Measurements from ENCODE around the gene BICD1. TPM values are rescaled to one million over a fixed set of nuclear protein-coding genes. Genes with fewer than 3 reads are reported as not detected.

The BICD1 gene
- 3.2 and 5.3 TPM in 2 replicates for total RNA-seq

DNA sequence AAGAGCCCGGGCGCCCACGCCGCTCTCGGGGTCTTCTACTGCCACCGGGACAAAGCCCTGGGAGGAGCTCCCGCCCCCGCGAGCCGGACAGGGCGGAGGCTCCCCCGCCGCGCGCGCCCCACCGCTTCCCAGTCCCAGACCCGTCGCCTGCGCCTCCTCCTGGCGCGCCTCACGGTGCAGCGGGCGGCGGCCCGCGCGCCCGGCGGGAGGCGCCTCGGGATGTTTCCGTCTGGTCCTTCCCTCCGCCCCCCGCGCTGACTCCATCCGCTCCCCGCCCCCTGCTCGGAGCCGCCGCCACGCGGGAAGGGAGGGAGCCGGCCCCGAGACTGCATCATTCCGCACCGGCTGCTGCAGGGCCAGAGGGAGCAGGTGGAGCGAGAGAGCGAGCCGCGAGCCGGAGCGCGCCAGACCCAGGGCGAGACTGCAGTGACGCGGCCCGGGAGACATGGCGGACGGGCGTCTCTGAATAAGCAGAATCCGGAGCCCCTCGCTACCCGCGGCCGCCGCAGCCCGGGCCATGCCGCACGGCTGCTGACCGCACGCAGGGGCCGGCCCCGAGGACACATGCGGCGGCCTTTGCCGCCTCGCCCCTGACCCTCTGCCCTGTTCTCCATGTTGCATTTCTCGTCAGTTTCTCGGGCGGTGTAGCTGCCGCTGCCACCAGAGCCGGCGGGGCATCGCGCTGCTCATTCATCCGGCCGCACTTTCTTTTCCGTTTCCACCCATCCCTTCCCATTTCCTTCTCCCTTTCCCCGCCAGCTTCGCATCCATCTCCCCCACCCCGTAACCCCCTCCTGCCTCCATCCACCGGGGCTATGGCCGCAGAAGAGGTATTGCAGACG, at the start of gene BICD1:
Gene BICD1, plus strand, starts transcription at position 331 of the 842 bp plus-strand sequence. Its CDS starts 485 bp downstream, at position 816.

DNA sequence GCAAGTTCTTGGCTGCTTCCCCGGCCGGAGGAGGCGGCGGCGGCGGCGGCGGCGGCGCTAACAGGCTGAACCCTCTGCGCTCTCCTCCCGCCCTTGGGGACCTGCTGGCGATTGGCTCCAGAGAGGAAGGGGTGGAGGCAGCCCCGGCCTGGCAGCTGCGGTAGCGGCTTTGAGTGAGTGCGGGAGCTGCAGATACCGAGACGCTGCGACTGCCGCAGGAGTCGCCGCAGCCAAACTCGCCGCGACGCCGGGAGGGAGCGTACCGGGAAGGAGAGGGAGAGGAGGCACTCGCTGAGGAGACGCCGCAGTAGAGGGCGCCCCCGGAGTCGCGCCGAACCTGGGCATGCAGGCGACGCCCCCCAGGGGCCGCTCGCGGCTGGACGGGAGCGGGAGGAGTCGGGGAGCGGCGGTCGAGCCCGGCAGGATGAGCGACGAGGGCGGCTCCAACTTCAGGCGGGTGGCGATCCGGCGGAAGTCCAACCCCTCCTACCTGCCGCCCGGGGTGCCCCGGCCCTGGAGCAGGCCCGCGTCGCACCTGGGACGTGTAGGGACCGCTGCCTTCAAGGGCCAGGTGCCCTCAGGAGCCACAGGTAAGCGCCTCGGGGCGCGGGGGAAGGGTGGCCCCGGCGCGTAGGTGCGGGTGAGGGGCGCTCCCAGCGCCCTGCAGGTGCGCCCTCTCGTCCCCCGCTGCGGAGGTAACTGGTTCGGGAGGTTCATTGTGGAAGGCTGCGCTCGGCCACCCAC, 292.9 kb downstream of the BICD1 start, which contains the start of gene FGD4:
Gene FGD4, plus strand, starts transcription at position 189 of the 744 bp plus-strand sequence.

Other genes with a start within 250 kb of the BICD1 start
- 6.0 and 27.1 TPM in 2 replicates for gene RESF1, start 147.4 kb upstream of the BICD1 start, total RNA-seq

Measured in tracheal epithelial cell (primary cell).